ENCODE results near the gene TTBK2. TPM values are rescaled to one million over a fixed set of nuclear protein-coding genes. Genes with fewer than 3 reads are reported as not detected.

Gene TTBK2
- total RNA-seq, 1 experiment from 2014 or later: 10.6 TPM

DNA sequence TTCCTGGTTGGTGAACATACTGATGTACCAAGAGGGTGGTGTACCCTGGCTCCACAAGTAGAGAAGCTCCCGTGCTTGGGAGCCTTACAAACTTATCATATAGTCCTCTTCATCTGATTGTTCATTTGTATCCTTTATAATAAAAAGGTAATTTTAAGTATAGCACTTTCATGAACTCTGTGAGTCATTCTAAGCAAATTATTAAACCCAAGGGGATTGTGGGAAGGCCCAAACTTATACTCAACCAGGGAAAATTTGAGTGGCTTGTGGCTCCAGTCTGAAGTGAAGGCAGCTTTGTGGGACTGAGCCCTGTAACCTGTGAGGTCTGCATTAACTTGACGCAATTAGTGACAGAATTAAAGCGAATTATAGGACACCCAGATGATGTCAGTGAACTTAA lies 29.0 kb downstream of the TTBK2 start:
- intact Hi-C loops (cut with micrococcal nuclease): no loop called here
- H3K27ac ChIP-seq (ENCODE audit: low read depth, low read length): no peak overlapping the region
- CTCF ChIA-PET: no interaction called here

GRCh38 chr15:42890161-42890913 lies 30.2 kb downstream of the TTBK2 start:
- peak; percentile 34; the same call in 1 of the 2 replicates for ATAC-seq
- no peak overlapping the region for H3K27ac ChIP-seq (ENCODE audit: low read depth, low read length)
- no peak overlapping the region for H3K4me3 ChIP-seq (replicated peaks in 1 of 2; ENCODE audit: low read depth in 1 of 2, low read length in 2 of 2)
- no peaks in the 10 kb centered on the region for H4K20me1 ChIP-seq (ENCODE audit: insufficient read depth)
- H2AFZ ChIP-seq (ENCODE audit: low read depth, low read length, poor library complexity, severe bottlenecking): no peak overlapping the region
- no peaks in the 10 kb centered on the region for H3K79me2 ChIP-seq (ENCODE audit: insufficient read depth, low read length)
- CTCF ChIA-PET: no interaction called here
- RAD21 ChIA-PET (ENCODE audit: low non-redundant PET in 1 of 2, low total read pairs in 2 of 2, uncharacterized antibody in 2 of 2, unreplicated experiment in 2 of 2): no interaction called here
- intact Hi-C loops (cut with micrococcal nuclease): no loop called here
- BruUV-seq (replicated peaks): no TSS peak
- no peak for DNase-seq (ENCODE audit: low read depth, low spot score)
- H3K27me3 ChIP-seq (ENCODE audit: insufficient read depth, low read length): no peaks in the 10 kb centered on the region
- H3K9ac ChIP-seq (ENCODE audit: low read length): no peak overlapping the region
- POLR2A ChIA-PET: no interaction called here
- no peak for TF ChIP-seq SRF (IDR thresholded peaks at IDR 0.05; ENCODE audit: low read depth)
- no peak for TF ChIP-seq SP1 (IDR thresholded peaks at IDR 0.05; ENCODE audit: low read depth)
- TF ChIP-seq JUND (IDR thresholded peaks at IDR 0.05): no peak
- TF ChIP-seq, protein P1, sequence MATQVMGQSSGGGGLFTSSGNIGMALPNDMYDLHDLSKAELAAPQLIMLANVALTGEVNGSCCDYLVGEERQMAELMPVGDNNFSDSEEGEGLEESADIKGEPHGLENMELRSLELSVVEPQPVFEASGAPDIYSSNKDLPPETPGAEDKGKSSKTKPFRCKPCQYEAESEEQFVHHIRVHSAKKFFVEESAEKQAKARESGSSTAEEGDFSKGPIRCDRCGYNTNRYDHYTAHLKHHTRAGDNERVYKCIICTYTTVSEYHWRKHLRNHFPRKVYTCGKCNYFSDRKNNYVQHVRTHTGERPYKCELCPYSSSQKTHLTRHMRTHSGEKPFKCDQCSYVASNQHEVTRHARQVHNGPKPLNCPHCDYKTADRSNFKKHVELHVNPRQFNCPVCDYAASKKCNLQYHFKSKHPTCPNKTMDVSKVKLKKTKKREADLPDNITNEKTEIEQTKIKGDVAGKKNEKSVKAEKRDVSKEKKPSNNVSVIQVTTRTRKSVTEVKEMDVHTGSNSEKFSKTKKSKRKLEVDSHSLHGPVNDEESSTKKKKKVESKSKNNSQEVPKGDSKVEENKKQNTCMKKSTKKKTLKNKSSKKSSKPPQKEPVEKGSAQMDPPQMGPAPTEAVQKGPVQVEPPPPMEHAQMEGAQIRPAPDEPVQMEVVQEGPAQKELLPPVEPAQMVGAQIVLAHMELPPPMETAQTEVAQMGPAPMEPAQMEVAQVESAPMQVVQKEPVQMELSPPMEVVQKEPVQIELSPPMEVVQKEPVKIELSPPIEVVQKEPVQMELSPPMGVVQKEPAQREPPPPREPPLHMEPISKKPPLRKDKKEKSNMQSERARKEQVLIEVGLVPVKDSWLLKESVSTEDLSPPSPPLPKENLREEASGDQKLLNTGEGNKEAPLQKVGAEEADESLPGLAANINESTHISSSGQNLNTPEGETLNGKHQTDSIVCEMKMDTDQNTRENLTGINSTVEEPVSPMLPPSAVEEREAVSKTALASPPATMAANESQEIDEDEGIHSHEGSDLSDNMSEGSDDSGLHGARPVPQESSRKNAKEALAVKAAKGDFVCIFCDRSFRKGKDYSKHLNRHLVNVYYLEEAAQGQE (IDR thresholded peaks at IDR 0.05; ENCODE audit: low read depth): no peak
- TF ChIP-seq, protein P2, sequence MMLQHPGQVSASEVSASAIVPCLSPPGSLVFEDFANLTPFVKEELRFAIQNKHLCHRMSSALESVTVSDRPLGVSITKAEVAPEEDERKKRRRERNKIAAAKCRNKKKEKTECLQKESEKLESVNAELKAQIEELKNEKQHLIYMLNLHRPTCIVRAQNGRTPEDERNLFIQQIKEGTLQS (IDR thresholded peaks at IDR 0.05): no peak
- no peak for TF ChIP-seq ZFX (IDR thresholded peaks at IDR 0.05)
- H3K4me2 ChIP-seq (ENCODE audit: low read length): peak overlapping the region; percentile 32
- no peaks in the 10 kb centered on the region for H3K9me2 ChIP-seq (ENCODE audit: insufficient read depth)
- H3K4me1 ChIP-seq (ENCODE audit: control insufficient read depth in 1 of 2, insufficient read depth in 2 of 2, low read length in 2 of 2): peaks cover 2 to 20% of the 10 kb centered on the region in 2 experiments; a peak in 3 of 4 replicates
- H3K36me3 ChIP-seq (ENCODE audit: control insufficient read depth in 1 of 2, insufficient read depth in 2 of 2, low read length in 2 of 2): no peaks in the 10 kb centered on the region
- peaks cover 0 to 4% of the 10 kb centered on the region in 2 experiments; a peak in 1 of 4 replicates for H3K9me3 ChIP-seq (ENCODE audit: control insufficient read depth in 1 of 2, insufficient read depth in 1 of 2, low read depth in 1 of 2, low read length in 2 of 2)

More for the DNA sequence above, 29.0 kb downstream of the TTBK2 start:
- Histone ChIP-seq H3K4me2 (ENCODE audit: low read length) (no peak overlapping the region), H4K20me1 (ENCODE audit: insufficient read depth) (no peaks in the 10 kb centered on the region), H3K4me1 (ENCODE audit: control insufficient read depth in 1 of 2, insufficient read depth in 2 of 2, low read length in 2 of 2) (peaks cover 2 to 20% of the 10 kb centered on the region in 2 experiments; a peak in 3 of 4 replicates), H3K36me3 (ENCODE audit: control insufficient read depth in 1 of 2, insufficient read depth in 2 of 2, low read length in 2 of 2) (no peaks in the 10 kb centered on the region), H3K9me2 (ENCODE audit: insufficient read depth) (no peaks in the 10 kb centered on the region), H2AFZ (ENCODE audit: low read depth, low read length, poor library complexity, severe bottlenecking) (no peak overlapping the region), H3K27me3 (ENCODE audit: insufficient read depth, low read length) (no peaks in the 10 kb centered on the region), H3K4me3 (replicated peaks in 1 of 2; ENCODE audit: low read depth in 1 of 2, low read length in 2 of 2) (no peak overlapping the region), H3K79me2 (ENCODE audit: insufficient read depth, low read length) (no peaks in the 10 kb centered on the region), H3K9me3 (ENCODE audit: control insufficient read depth in 1 of 2, insufficient read depth in 1 of 2, low read depth in 1 of 2, low read length in 2 of 2) (peaks cover 0 to 4% of the 10 kb centered on the region in 2 experiments; a peak in 1 of 4 replicates), H3K9ac (ENCODE audit: low read length) (no peak overlapping the region)
- ChIA-PET RAD21 (ENCODE audit: low non-redundant PET in 1 of 2, low total read pairs in 2 of 2, uncharacterized antibody in 2 of 2, unreplicated experiment in 2 of 2) (no interaction called here), POLR2A (no interaction called here)
- ATAC-seq (no peak), DNase-seq (ENCODE audit: low read depth, low spot score) (no peak)
- BruUV-seq (replicated peaks): no TSS peak
- no peak for TF ChIP-seq ELF1 (IDR thresholded peaks at IDR 0.05; ENCODE audit: borderline replicate concordance, low read depth)
- no peak for TF ChIP-seq CEBPB (IDR thresholded peaks at IDR 0.05; ENCODE audit: low read depth)
- no peak for TF ChIP-seq ZBTB33 (IDR thresholded peaks at IDR 0.05; ENCODE audit: extremely low read depth, insufficient replicate concordance, low read length)
